Activated naive CD4-positive, alpha-beta T cell treated with anti-CD3 and anti-CD28 coated beads for 36 hours (primary cell): ENCODE measurements around the gene KLHL36. TPM values are rescaled to one million over a fixed set of nuclear protein-coding genes. Genes with fewer than 3 reads are reported as not detected.
A peak's percentile ranks its signal among the peaks of the same experiment; 100 is the strongest.

Source experiments
- CTCF ChIA-PET: fragments of 350-600 bp; sonication (Branson Sonifier 250); formaldehyde crosslinking; loops from one replicate; lab custom pipeline; 2021; ENCODE audit warnings: antibody characterized with exemption; lab: Charles Lee
- DNase-seq: peaks from one replicate; pipeline ENCODE4 v3.0.0-alpha.2; 2020
- H3K27ac Mint-ChIP-seq: one replicate; pipeline ENCODE4 v1.8.0; 2021; ENCODE audit warnings: mild to moderate bottlenecking, mixed read lengths
- H3K27me3 Mint-ChIP-seq: one replicate; pipeline ENCODE4 v1.8.0; 2021; ENCODE audit warnings: low read depth, mixed read lengths
- H3K36me3 Mint-ChIP-seq: one replicate; pipeline ENCODE4 v1.8.0; 2021; ENCODE audit warnings: low read depth, mixed read lengths
- H3K4me1 Mint-ChIP-seq: one replicate; pipeline ENCODE4 v1.8.0; 2021; ENCODE audit warnings: low read depth, mixed read lengths
- H3K4me3 Mint-ChIP-seq: one replicate; pipeline ENCODE4 v1.8.0; 2021; ENCODE audit warnings: mild to moderate bottlenecking, moderate library complexity, mixed read lengths
- H3K9me3 Mint-ChIP-seq: one replicate; pipeline ENCODE4 v1.8.0; 2021; ENCODE audit warnings: mixed read lengths
- intact Hi-C: fragments of 100-400 bp; cut with micrococcal nuclease; formaldehyde crosslinking; loops from one replicate; pipeline ENCODE4 v1.15.1; 2023
- total RNA-seq, 2 experiments: library from RNA; stranded (reverse); gene quantifications; one replicate each; pipeline ENCODE4 v1.2.3, GENCODE V29; 2021

The KLHL36 gene
- total RNA-seq, 2 experiments from 2014 or later = 45.7 to 50.3 TPM

- no peak for DNase-seq
- Mint-ChIP-seq H3K4me1 (peaks cover 17% of the 10 kb centered on the region), H3K9me3 (no peaks in the 10 kb centered on the region), H3K4me3 (no peak overlapping the region), H3K27ac (no peak overlapping the region), H3K36me3 (peaks cover 16% of the 10 kb centered on the region), H3K27me3 (no peaks in the 10 kb centered on the region)
- CTCF ChIA-PET = interaction anchor here (1.6 to 3.0 kb wide), 4 partner anchors 9 to 75 kb away, joined by 5 to 24 read pairs (median 10); no protein-coding TSS in a partner anchor
- intact Hi-C loops = no loop called here
Measured at GRCh38 chr16:84663433-84664101, 15.3 kb downstream of the KLHL36 start.

GRCh38 chr16:84665359-84665758 is 17.0 kb downstream of the KLHL36 start:
- H3K4me3 Mint-ChIP-seq = no peak overlapping the region
- CTCF ChIA-PET = interaction anchor here (2.4 kb wide), 1 partner anchor 61 kb away, joined by 7 read pairs; no protein-coding TSS in a partner anchor
- DNase-seq = no peak
- no peak overlapping the region for H3K27ac Mint-ChIP-seq
- H3K9me3 Mint-ChIP-seq = no peaks in the 10 kb centered on the region
- H3K27me3 Mint-ChIP-seq = no peaks in the 10 kb centered on the region
- H3K36me3 Mint-ChIP-seq = peaks cover 14% of the 10 kb centered on the region
- peaks cover 8% of the 10 kb centered on the region for H3K4me1 Mint-ChIP-seq
- intact Hi-C loops = no loop called here

GRCh38 chr16:84665843-84666242 is 17.5 kb downstream of the KLHL36 start:
- intact Hi-C loops = no loop called here
- Mint-ChIP-seq H3K27ac (no peak overlapping the region), H3K27me3 (no peaks in the 10 kb centered on the region), H3K36me3 (peaks cover 14% of the 10 kb centered on the region), H3K4me1 (peaks cover 6% of the 10 kb centered on the region), H3K4me3 (no peak overlapping the region), H3K9me3 (no peaks in the 10 kb centered on the region)
- CTCF ChIA-PET = interaction anchor here (2.4 kb wide), 1 partner anchor 60 kb away, joined by 7 read pairs; no protein-coding TSS in a partner anchor
- no peak for DNase-seq

DNA sequence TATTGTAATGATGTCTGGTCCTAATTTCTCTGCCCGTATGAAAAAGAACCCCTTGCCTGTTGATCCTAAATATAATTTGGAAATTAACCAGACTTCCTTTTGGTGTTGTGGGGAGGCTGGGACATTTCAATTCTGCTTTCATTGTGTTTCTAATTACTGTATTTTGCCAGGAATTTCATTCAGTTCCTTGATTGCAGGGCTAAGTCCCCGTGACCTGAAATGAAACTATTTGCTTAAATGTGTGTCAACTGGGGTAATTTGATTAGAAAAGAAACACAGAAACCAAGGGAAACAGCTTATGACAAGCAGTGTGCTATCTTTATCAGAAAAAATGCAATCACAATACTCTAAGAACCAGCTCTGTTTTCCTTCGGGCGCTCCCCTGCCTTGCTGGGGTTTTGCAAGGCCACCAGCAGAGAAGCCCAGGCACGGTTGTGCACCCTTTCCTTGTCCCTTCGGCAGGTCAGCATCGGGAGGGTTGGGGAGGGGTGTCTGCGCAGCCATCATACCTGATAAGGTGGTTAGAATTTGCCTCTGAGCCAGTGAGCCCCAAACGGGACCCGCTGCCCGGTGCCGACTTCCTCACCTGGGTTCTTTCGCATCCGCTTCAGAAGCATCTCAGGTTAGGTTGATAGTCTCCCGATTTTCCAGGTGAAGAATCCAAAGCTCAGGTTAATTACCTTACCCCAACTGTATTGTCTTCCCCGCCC is 19.4 kb downstream of the KLHL36 start:
- no peak overlapping the region for H3K4me3 Mint-ChIP-seq
- CTCF ChIA-PET = interaction anchor here (1.3 to 2.0 kb wide), 2 partner anchors 45 to 71 kb away, joined by 4 to 6 read pairs; no protein-coding TSS in a partner anchor
- H3K27ac Mint-ChIP-seq = no peak overlapping the region
- no peaks in the 10 kb centered on the region for H3K9me3 Mint-ChIP-seq
- H3K36me3 Mint-ChIP-seq = peaks cover 6% of the 10 kb centered on the region
- DNase-seq = no peak
- peaks cover 10% of the 10 kb centered on the region for H3K4me1 Mint-ChIP-seq
- no peaks in the 10 kb centered on the region for H3K27me3 Mint-ChIP-seq
- intact Hi-C loops = no loop called here

- Mint-ChIP-seq H3K36me3 (peaks cover 3% of the 10 kb centered on the region), H3K9me3 (no peaks in the 10 kb centered on the region), H3K4me1 (peaks cover 8% of the 10 kb centered on the region), H3K4me3 (no peak overlapping the region), H3K27ac (no peak overlapping the region), H3K27me3 (no peaks in the 10 kb centered on the region)
- CTCF ChIA-PET = interaction anchor here (0.7 to 4.9 kb wide), 8 partner anchors 18 to 69 kb away, joined by 3 to 39 read pairs (median 6); no protein-coding TSS in a partner anchor
- DNase-seq = no peak
- intact Hi-C loops = loop anchor here (10.0 kb wide), 1 partner anchor 285 kb away; no protein-coding TSS in a partner anchor
Measured at GRCh38 chr16:84670063-84670462, 21.8 kb downstream of the KLHL36 start.

DNA sequence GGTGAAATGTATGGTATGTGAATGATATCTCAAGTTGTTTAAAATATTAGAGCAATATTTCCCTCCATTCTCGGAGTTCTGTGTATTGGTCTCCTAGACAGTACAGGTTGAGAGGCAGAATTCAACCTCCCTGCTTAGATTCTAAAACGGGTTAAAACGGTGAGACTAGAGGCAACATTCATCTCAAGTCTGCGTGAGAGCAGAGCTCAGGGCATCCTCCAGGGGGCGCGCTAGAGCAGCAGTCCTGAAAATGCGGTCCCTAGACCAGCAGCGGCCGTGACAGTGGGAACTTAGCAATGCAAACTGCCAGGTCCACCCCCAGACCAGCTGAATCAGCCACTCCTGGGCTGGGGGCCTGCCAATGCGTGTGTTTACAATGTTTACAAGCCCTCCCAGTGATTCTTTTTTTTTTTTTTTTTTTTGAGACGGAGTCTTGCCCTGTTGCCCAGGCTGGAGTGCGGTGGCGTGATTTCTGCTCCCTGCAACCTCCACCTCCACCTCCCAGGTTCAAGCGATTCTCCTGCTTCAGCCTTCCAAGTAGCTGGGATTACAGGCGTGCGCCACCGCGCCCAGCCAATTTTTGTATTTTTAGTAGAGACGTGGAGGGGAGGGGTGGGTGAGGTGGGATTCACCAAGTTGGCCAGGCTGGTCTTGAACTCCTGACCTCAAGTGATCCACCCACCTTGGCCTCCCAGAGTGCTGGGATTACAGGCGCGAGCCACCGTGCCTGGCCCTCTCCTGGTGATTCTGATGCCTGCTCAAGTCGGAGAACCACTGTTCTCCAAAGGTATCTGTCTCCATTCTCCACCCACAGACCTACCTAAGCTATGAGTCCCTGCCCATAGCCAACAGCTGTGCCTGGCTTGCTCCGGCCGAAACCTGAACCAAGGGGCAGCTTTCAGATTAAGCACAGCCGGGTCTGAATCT is 24.2 kb downstream of the KLHL36 start:
- DNase-seq = peak; percentile 90

DNA sequence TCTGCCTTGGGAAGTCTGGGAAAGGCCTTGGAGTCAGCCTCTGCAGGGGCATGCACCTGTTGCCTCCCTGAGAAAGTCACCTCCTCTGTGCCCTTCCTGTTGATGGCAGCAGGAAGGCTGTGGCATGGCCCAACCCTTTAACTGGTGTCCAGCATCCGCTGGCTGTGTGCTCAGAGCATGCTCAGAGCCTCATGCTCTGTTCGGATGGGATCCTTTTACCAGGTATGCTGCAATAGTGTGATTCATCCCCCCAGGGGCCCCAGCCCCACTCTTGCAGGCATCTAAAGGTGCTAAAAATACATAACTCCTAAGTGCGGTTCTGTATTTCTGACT is 24.9 kb downstream of the KLHL36 start:
- CTCF ChIA-PET = interaction anchor here (0.6 to 4.9 kb wide), 20 partner anchors 9 to 158 kb away, joined by 3 to 47 read pairs (median 6); no protein-coding TSS in a partner anchor
- DNase-seq = no peak
- intact Hi-C loops = loop anchor here (2.0 to 10.0 kb wide), 3 partner anchors 28 to 298 kb away; no protein-coding TSS in a partner anchor
- Mint-ChIP-seq H3K4me1 (peaks cover 7% of the 10 kb centered on the region), H3K27me3 (no peaks in the 10 kb centered on the region), H3K36me3 (peaks cover 3% of the 10 kb centered on the region), H3K9me3 (no peaks in the 10 kb centered on the region), H3K27ac (no peak overlapping the region), H3K4me3 (no peak overlapping the region)

More for the DNA sequence above, 24.2 kb downstream of the KLHL36 start:
- Mint-ChIP-seq H3K4me1 (peaks cover 7% of the 10 kb centered on the region), H3K27me3 (no peaks in the 10 kb centered on the region), H3K4me3 (no peak overlapping the region), H3K9me3 (no peaks in the 10 kb centered on the region), H3K27ac (no peak overlapping the region), H3K36me3 (peaks cover 3% of the 10 kb centered on the region)
- intact Hi-C loops = loop anchor here (1.0 to 10.0 kb wide), 5 partner anchors 28 to 298 kb away; no protein-coding TSS in a partner anchor
- CTCF ChIA-PET = interaction anchor here (0.5 to 4.9 kb wide), 37 partner anchors 9 to 183 kb away, joined by 3 to 47 read pairs (median 5); no protein-coding TSS in a partner anchor

DNA sequence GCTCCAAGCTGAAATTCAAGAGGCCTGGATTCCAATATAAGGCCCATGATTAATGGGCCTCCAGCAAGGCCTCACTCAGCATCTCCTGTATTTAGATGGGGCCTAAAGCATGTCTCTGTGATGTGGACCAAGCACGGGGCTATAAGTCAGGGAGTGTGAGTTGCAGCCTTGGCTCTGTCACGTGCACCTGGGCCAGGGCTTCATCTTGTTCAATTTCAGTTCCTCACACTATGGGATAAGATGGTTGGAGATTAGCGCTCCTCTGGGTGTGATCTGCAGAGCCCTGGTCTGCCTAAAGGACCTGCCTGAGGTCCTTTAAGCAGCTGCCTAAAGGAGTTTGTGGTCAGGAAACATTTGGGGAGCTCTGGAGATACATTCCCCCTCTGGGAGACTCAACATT is 25.2 kb downstream of the KLHL36 start:
- H3K27ac Mint-ChIP-seq = no peak overlapping the region
- intact Hi-C loops = loop anchor here (2.0 to 10.0 kb wide), 3 partner anchors 27 to 297 kb away; no protein-coding TSS in a partner anchor
- DNase-seq = no peak
- no peaks in the 10 kb centered on the region for H3K27me3 Mint-ChIP-seq
- no peak overlapping the region for H3K4me3 Mint-ChIP-seq
- CTCF ChIA-PET = interaction anchor here (0.6 to 4.9 kb wide), 15 partner anchors 8 to 298 kb away, joined by 3 to 47 read pairs (median 8); no protein-coding TSS in a partner anchor
- peaks cover 3% of the 10 kb centered on the region for H3K36me3 Mint-ChIP-seq
- H3K4me1 Mint-ChIP-seq = peaks cover 7% of the 10 kb centered on the region
- no peaks in the 10 kb centered on the region for H3K9me3 Mint-ChIP-seq

- Mint-ChIP-seq H3K4me1 (peaks cover 7% of the 10 kb centered on the region), H3K36me3 (no peaks in the 10 kb centered on the region), H3K27ac (no peak overlapping the region), H3K4me3 (no peak overlapping the region), H3K9me3 (no peaks in the 10 kb centered on the region), H3K27me3 (no peaks in the 10 kb centered on the region)
- intact Hi-C loops = loop anchor here (10.0 kb wide), 1 partner anchor 279 kb away; no protein-coding TSS in a partner anchor
- CTCF ChIA-PET = no interaction called here
- no peak for DNase-seq
Measured at GRCh38 chr16:84675423-84675822, 27.1 kb downstream of the KLHL36 start.

GRCh38 chr16:84675884-84676283 is 27.6 kb downstream of the KLHL36 start:
- no peak for DNase-seq
- H3K27me3 Mint-ChIP-seq = no peaks in the 10 kb centered on the region
- H3K4me1 Mint-ChIP-seq = peaks cover 7% of the 10 kb centered on the region
- H3K27ac Mint-ChIP-seq = no peak overlapping the region
- H3K36me3 Mint-ChIP-seq = no peaks in the 10 kb centered on the region
- no peak overlapping the region for H3K4me3 Mint-ChIP-seq
- intact Hi-C loops = loop anchor here (10.0 kb wide), 1 partner anchor 279 kb away; no protein-coding TSS in a partner anchor
- no peaks in the 10 kb centered on the region for H3K9me3 Mint-ChIP-seq
- CTCF ChIA-PET = no interaction called here

- H3K4me1 Mint-ChIP-seq = peaks cover 3% of the 10 kb centered on the region
- CTCF ChIA-PET = no interaction called here
- intact Hi-C loops = loop anchor here (10.0 kb wide), 1 partner anchor 278 kb away; no protein-coding TSS in a partner anchor
- DNase-seq = no peak
- H3K27me3 Mint-ChIP-seq = no peaks in the 10 kb centered on the region
- H3K9me3 Mint-ChIP-seq = no peaks in the 10 kb centered on the region
- H3K27ac Mint-ChIP-seq = no peak overlapping the region
- no peaks in the 10 kb centered on the region for H3K36me3 Mint-ChIP-seq
- no peak overlapping the region for H3K4me3 Mint-ChIP-seq
Measured at GRCh38 chr16:84677017-84677803, 28.9 kb downstream of the KLHL36 start.
